DMS79 treated with DMSO at 0.1 percent for 48 hours (cell line): ENCODE data around the gene NMBR.
"Not testable (repeated sequence)": the region's sequence is repeated elsewhere in the genome, so short reads cannot be mapped to it uniquely, and the experiment has no call there.

Experiments used
- DNase-seq: peaks from one replicate; lab custom pipeline; 2025; lab: John Stamatoyannopoulos, UW

Gene NMBR

DNA sequence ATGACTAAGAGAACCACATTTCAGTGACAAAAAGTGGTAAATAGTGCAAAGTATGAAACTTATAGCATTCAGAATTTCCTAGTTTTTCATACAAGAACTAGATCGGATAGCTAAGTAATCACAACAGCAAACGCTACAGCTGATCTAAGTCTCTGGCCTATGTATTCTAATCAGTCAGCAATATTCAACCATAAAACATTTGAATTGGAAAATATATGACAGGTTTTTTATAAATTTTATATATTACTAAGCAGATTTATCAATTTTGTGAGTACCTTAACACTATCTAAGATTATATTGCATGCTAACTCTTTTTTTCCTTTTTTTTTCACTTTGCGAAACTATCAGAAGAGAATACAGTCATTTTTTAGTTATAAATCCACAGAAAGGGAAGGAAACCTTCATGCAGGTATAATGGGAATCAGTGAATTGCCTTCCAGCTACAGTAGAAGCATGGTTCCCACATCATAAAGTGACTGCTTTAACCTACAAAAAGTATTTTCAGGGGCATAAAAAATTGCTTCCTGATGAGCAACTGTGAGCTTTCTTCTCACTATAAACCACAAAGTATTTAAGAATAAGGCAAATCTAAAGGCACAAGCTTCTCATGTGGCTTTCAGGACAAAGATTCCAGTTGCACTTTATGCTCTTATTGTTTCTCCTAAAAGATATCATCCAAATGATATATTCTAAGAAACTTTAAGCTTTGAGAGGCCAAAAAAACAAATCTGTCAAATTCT, 88.2 kb downstream of the NMBR start:
- DNase-seq = no peak

DNA sequence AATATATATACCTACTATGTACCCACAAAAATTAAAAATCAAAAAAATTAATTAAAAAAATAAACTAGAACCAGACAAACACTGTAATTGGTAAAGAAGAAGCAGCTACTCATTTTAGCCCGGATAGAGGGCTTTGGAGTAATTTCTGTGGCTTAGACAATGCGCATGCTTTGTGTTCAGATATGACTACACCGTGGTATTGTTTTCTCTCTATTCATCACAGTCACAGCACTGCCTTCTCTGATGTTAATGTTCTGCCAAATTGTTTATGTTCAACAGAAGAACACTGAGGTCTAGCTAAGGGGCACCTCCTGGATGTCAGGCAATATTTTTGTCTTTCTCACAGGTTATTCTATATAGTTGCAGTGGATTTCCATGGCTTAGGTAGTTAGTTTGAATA, 91.7 kb downstream of the NMBR start:
- DNase-seq = no peak

DNA sequence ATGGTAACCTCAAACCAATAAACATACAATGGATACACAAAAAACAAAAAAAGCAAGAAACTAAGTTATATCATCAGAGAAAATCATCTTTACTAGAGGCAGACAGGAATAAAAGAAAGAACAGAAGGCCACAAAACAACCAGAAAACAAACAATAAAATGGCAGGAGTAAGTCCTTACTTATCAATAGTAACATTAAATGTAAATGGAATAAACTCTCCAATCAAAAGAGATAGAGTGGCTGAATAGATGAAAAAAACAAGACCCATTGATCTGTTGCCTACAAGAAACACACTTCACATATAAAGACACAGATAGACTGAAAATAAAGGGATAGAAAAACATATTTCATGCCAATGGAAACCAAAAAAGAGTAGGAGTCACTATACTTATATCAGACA, 95.5 kb downstream of the NMBR start:
- no peak for DNase-seq

DNA sequence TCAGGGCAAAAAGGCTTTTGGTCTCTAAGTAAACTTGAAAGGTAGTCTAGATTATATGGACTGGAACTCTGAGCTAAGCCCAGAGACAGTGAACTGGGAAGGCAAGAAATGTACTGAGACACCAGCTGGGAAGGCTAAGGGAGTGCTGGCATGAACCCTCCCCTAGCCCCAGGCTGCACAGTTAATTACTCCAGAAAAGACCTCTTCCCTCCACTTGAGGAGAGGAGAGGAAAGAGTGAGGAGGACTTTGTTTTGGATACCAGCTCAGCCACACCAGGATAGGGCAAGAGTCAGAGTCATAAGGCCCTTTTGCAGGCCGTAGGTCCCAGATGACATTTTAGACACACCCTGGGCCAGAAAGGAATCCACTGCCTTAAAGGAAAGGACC, 98.3 kb downstream of the NMBR start:
- no peak for DNase-seq

DNA sequence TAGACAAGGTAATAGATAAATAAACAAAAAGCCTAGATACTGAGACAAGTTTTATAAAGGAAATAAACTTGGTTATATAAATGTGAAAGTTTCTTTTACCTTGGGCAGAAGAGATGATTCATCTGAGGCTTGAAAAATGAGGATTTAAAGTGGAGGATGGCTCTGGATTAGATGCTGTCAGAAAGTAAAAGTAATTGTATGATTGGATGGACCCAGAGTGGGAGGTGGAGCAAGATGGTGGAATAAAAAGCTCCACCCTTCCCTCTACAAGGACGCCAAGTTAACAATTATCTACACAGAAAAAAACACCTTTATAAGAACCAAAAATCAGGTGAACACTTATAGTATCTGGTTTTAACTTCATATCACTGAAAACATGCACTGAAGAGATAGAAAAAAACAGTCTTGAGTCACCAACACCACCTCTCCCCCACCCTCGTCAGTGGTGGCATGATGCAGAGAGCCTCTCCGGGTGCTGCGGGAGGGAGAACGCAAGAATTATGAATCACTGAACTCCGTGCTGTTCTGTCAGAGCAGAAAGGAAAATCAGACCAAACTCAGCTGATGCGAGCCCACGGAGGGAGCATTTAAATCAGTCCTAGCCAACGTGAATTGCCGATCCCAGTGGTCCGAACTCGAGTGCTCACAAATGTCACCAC, 98.9 kb downstream of the NMBR start:
- no peak for DNase-seq

DNA sequence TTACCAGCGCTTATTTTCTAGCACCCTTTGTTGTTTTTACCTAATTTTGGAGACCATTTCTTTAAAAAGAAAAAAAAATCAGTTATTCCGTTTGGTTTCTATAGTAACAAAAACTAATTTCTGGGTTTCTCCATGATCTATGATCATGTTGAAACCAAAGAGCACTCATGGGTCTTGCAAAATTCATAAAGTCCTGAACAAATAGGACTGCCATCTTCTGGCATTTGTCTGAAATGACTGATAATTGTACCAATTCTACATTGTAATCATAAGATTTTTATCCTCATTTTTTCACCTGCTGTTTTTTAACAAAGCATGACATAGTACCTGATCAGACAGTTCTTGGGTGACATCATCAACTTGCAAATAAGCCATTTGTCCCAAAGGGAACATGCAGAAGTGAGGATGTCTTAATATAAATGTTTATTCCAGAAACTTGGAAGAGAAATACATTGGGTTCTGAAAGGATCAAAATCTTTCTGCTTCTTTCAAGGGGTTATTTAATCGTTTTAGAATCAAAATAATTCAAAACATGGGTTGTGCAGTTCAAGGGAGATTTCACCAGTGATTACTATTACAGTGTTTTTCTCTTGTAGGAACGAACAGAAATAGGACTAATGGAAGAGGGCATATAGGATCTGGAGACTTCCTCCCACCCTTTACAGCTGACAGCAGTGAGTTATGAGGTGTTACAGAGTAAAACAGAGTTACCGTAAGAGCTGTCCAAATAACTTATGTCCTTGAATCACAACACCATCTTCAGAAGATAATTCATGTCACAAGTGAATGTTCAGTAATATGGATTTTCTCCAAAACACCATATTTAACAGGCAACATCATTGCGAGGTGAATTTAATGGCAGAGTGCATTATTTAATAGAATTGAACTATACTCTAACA, 101.3 kb downstream of the NMBR start:
- no peak for DNase-seq

DNA sequence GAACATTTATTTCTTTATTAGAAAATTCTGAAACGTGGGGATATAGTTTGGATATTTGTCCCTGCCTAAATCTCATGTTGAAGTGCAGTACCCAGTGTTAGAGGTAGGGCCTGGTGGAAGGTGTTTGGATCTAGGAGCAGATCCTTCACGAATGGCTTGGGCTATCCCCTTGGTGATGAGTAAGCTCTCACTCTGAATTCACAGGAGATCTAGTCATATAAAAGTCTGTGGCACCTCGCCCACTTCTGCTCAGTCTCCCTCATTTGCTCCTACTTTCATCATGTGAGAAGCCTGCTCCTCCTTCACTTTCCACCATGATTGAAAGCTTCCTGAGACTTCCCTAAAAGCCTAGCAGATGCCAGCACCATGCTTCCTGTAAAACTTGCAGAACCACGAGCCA, 111.0 kb downstream of the NMBR start:
- DNase-seq = no peak

DNA sequence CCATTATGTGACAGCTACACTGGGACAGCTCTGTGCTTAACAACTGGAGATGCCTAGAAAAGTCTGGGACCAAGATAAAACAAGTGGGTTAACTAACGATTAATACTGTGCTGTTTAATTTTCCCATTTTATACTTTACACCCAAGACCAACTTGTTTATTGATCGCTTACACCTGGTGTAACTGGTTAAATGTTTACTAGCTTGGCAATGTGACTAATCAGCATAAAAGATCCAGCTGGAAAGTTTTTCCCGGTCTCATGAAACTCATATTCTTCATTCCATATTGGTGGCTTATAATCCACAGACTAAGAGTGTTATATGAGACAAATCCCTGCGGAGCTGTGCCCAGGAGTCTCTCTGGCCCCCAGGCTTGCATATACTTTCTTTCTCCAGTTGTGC, 115.9 kb downstream of the NMBR start:
- no peak for DNase-seq

DNA sequence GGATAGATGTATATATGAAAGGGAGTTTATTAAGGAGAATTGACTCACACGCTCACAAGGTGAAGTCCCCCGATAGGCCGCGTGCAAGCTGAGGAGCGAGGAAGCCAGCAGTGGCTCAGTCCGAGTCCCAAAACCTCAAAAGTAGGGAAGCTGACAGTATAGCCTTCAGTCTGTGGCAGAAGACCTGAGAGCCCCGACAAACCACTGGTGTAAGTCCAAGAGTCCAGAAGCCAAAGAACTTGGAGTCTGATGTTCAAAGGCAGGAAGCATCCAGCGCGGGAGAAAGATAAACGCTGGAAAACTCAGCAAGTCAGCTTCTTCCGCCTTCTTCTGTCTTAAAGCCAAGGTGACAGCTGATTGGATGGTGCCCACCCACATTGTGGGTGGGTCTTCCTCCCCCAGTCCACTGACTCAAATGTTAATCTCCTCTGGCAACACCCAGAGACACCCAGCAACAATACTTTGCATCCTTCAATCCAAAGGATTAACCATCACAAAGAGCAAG, 116.8 kb downstream of the NMBR start:
- no peak for DNase-seq

DNA sequence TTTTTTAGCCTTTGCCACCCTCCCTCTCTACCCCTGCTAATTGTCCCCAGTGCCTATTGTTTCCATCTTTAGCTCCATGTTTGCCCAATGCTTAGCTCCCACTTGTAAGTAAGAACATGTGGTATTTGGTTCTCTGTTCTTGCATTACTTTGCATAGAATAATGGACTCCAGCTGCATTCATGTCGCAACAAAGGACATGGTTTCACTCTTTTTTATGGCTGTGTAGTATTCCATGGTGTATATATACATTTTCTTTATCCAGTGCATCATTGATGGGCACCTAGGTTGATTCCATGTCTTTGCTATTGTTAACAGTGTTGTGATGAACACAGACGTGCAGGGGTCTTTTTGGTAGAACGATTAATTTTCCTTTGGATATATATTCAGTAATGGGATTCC, 118.4 kb downstream of the NMBR start:
- DNase-seq = no peak

DNA sequence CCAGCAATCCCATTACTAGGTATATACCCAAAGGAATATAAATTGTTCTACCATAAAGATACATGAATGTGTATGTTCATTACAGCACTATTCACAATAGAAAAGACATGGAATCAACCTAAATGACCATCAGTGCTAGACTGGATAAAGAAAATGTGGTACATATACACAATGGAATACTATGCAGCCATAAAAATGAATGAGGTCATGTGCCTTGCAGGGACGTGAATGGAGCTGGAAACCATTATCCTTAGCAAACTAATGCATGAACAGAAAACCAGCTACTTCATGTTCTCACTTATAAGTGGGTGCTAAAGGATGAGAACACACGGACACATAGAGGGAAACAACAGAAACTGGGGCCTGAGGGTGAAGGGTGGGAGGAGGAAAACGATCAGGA, 119.1 kb downstream of the NMBR start:
- not testable (repeated sequence) for DNase-seq

DNA sequence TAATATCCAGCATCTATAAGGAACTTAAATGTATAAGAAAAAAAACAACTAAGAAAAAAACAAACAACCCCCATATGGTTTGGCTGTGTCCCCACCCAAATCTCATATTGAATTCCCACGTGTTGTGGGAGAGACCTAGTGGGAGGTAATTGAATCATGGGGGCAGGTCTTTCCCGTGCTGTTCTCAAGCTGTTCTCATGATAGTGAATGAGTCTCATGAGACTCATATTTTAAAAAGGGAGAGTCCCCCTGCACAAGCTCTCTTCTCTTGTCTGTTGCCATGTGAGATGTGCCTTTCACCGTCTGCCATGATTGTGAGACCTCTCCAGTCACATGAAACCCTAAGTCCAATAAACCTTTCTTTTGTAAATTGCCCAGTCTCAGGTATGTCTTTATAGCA, 119.8 kb downstream of the NMBR start:
- no peak for DNase-seq

DNA sequence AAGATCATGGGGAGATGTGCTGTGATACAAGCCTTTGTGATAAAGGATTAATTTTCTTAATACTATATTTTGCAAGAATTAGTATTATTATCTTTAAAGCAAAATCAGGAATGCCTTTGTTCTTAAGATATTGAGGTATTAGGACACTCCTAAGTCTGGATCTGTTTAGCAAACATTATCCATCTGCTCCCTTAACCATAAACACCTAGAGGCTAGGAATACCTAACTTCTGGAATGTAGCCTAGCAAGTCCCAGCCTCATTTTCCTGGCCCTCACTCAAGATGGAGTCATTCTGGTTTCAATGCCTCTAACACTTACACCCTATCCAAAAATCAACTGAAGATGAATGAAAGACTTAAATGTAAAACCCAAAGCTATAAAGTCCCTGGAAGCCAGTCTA, 120.5 kb downstream of the NMBR start:
- no peak for DNase-seq
